ENCODE results near the gene TMEM234.
A peak's percentile ranks its signal among the peaks of the same experiment; 100 is the strongest.

TMEM234 gene

DNA sequence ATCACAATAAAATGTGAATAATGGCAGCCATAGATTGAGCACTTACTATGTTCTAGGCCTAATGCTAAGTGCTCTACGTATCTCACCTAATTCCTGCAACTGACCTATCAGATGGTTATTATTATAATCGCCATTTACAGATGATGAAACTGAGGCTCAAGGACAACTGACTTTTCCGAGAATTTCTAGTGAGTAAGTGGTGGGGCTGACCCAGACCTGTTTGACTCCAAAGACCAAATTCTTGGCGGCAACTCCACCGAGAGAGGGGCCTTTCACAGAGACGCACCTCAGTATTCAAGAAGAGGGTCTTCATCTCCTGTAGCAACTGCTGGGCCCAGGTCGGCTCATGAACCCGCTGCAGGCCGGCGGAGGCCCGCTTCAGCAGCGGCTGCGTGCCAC, 573 bp downstream of the TMEM234 start:
- H3K4me3 ChIP-seq (ENCODE audit: low read length) = peak overlapping the region; percentile 98
- no peak for DNase-seq (ENCODE audit: low read depth)
- TF ChIP-seq CTCF (conservative IDR thresholded peaks at IDR 0.05; ENCODE audit: low read depth, low read length) = no peak

DNA sequence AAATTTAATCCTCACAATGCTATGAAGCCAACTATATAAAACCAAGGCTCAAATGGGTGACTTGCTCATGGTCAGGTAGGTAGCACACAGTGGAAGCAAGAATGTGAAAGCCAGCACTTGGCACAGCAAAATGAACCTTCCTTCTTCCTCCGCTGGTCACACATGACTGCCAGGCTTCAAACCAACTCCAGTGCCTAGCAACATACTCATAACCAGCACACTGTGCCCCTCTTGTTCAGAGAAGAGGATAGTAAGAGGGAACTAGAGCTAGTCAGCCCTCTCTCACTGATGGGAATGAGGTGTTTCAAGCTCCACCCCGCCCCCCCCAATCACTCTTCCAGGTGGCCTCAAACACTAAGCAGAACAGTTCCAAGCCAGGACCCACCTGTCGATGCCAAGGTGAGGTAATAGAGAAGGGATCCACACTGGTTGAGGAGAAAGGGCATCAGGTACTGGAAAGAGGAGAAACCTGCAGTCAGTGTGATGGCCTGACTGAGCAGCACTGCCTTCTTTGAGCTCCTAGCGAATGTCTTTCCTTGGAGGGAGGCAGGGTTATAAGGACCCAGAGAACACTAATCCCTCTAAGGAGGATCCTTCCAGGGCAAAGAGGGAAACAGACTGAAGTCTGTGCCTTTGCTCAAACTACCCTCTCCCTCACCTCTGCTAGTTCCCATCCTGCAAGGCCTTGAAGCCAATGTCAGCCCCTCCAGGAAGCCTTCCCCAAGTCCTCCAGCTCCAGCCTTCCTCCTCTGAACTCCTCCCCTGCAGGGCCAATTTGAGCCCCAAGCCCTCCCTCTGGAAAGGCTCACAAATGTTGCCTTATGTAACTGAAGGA, 1.2 kb downstream of the TMEM234 start:
- no peak for TF ChIP-seq CTCF (conservative IDR thresholded peaks at IDR 0.05; ENCODE audit: low read depth, low read length)
- DNase-seq (ENCODE audit: low read depth) = no peak
- peak overlapping the region; percentile 98 for H3K4me3 ChIP-seq (ENCODE audit: low read length)

DNA sequence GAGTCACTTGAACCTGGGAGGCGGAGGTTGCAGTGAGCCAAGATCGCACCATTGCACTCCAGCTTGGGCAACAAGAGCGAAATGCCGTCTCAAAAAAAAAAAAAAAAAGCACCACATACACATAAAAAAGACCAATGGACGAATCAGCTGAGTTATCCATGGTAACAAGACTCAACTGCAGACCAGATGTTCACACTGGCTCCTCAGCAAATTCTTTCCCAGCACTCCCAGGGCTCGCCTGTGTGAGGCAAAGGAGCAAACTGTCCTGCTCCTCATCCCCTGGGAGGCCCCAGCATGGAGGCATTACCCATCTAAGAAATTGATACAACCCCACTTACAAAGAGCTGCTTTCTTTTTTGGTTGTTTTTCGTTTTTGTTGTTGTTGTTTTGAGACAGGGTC, 3.1 kb downstream of the TMEM234 start:
- TF ChIP-seq CTCF (conservative IDR thresholded peaks at IDR 0.05; ENCODE audit: low read depth, low read length) = no peak
- no peak for DNase-seq (ENCODE audit: low read depth)
- H3K4me3 ChIP-seq (ENCODE audit: low read length) = no peak overlapping the region

DNA sequence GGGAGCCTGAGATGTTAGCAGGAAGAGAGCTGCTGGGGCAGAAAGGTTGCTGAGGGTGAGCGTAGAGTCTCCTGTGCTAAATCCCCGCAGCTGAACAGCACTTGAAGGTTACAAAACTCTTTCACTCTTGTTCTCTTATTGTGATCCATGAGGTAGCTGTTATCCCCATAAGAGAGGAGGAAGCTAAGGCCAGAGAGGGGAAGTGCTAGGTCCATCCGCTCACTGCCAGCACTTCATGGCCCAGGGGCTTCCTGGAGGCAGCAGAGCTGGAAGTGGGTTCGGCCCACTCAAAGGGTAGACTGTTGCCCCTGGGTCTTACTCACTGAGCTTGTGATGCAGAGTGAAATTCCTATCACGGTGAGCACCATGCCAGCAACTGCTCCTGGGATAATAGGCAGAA, 5.6 kb downstream of the TMEM234 start:
- TF ChIP-seq CTCF (conservative IDR thresholded peaks at IDR 0.05; ENCODE audit: low read depth, low read length) = no peak
- DNase-seq (ENCODE audit: low read depth) = no peak
- no peak overlapping the region for H3K4me3 ChIP-seq (ENCODE audit: low read length)

- no peak for DNase-seq (ENCODE audit: low read depth)
- peak; percentile 85 for TF ChIP-seq CTCF (conservative IDR thresholded peaks at IDR 0.05; ENCODE audit: low read depth, low read length)
- no peak overlapping the region for H3K4me3 ChIP-seq (ENCODE audit: low read length)
Observed at GRCh38 chr1:32215629-32216480, 6.3 kb downstream of the TMEM234 start.

DNA sequence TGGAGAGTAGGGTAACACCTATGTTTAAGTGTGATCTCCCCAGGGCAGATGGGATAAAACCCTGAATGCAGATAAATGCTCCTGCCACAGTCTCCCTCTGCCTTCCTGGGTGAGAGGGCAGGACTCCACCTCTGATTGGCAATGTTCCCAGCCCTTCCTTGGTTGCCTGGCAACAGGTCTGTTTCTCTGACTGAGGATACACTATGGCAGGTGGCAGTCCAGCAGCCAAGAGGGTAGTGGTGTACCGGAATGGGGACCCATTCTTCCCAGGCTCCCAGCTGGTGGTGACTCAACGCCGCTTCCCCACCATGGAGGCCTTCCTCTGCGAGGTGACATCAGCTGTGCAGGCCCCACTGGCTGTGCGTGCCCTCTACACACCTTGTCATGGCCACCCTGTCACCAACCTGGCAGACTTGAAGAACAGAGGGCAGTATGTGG, 13.2 kb downstream of the TMEM234 start, which contains the start of gene DCDC2B:
Gene DCDC2B, plus strand, starts transcription at position 199 of the 438 bp plus-strand sequence. Its CDS starts 5 bp downstream, at position 204.
- DNase-seq (ENCODE audit: low read depth) = peak; percentile 39
- H3K4me3 ChIP-seq (ENCODE audit: low read length) = no peak within 1 kb of the TSS
- TF ChIP-seq CTCF (conservative IDR thresholded peaks at IDR 0.05; ENCODE audit: low read depth, low read length) = no peak

Measured in retinal pigment epithelial cell (primary cell).